Measurements from ENCODE around the gene C1QTNF5.

C1QTNF5 gene

DNA sequence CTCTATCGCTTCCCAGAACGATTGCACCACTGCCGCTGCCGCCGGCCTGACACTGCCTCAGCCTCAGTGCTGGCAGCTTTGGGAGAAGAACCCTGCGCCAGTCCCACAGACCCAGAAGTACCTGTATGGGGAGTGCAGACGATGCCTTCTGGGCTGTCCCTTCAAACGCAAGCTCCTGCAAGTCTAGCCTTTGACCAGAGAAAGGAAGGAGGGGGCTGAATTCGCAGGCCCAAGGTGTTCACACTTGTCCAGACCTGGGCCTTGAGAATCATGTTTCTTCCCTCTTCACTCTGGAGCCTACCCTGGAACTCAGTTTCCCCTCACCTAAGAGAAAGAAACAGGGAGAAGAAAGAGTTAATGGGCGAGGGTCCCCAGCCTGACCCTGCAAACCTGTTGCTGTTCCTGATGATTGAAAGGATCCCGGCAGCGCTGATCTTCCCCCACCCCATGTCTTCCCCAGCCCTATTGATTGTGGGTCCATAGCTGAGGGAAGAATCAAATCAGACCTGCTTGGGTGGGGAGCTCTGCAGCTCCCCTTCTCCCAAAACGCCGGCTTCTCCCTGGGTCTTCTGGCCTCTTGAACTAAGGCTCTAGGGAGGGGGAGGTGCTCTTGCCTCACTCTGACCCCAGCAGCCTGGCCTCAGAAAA, 23.0 kb downstream of the C1QTNF5 start:
- DNase-seq (ENCODE audit: low spot score) = no peak

DNA sequence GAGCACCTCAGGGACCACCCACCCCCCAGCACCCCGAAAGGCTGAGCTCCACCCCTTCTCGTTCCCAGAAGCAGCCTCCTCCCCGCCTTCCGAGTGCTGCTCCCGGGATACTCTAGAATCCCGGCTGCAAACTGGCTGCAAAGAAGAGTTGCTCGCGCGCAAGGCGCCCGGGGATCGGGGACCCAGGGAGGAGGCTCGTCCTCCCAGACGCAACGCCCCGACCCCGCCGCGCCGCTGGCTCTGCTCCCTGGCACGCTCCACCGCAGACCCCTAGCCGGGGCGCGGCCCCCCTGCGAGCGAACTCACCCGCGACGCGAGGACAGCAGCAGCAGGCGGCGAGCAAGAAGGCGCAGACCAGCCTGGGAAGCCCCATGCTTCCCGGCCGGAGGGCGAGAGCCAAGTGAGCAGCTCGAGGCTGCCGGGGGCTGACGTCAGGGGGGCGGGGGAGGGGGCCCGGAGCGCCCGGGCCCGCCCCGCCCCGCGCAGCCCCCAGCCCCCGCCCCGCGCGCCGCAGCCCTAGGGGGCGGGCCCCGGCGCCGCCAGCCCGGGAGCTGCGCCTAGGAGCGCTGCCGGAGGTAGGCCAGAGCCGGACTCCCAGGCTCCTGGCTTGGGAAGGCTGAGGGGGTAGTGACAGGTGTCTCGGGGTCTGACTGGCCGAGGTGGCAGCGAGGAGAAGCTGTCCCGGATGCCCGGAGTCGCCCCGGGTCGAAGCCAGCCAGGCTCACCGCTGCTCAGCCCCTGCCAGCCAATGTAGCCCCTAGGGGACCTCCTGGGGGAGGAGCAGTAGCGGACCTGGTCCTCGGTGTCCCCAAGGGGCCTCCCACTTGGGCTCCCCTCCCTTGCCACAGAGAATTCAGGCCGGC, 23.7 kb downstream of the C1QTNF5 start, which contains the start of gene MCAM:
Gene MCAM, minus strand, starts transcription at position 402 of the 863 bp plus-strand sequence. Its CDS starts 29 bp downstream, at position 373.
- DNase-seq (ENCODE audit: low spot score) = no peak

DNA sequence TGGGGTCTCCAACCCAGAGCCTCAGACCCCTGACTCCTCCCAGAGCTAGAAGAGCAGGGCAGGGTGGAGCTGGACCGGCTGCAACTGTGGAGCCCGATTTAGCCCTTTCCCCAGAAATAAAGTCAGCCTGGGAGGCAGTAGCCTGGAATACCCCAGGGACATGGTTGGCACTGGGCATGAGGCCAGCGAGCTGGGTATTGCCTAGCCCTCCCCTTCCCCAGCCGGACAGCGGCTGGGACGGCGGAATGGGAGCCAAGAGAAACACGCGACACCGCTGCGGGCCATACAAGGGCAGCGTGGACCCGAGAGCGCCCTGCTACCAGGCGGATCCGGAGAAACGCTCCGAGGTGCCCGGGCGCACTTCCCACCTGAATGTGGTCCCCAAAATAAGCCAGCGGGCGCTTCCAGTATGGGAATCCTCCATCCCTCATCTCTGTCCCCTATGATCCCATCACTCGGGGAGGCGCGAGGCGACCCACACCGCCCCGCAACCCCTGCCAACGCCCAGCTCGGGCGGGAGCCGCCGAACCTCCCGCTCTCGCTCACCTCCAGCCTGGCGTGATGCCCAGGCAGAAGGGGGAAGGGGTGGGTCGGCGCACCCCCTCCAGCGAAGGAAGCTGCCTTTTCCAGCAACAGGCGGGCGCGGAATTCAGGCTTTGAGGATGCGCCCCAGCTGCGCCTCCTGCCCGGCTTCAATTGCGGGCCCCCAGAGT, 24.5 kb downstream of the C1QTNF5 start:
- DNase-seq (ENCODE audit: low spot score) = peak; percentile 80

DNA sequence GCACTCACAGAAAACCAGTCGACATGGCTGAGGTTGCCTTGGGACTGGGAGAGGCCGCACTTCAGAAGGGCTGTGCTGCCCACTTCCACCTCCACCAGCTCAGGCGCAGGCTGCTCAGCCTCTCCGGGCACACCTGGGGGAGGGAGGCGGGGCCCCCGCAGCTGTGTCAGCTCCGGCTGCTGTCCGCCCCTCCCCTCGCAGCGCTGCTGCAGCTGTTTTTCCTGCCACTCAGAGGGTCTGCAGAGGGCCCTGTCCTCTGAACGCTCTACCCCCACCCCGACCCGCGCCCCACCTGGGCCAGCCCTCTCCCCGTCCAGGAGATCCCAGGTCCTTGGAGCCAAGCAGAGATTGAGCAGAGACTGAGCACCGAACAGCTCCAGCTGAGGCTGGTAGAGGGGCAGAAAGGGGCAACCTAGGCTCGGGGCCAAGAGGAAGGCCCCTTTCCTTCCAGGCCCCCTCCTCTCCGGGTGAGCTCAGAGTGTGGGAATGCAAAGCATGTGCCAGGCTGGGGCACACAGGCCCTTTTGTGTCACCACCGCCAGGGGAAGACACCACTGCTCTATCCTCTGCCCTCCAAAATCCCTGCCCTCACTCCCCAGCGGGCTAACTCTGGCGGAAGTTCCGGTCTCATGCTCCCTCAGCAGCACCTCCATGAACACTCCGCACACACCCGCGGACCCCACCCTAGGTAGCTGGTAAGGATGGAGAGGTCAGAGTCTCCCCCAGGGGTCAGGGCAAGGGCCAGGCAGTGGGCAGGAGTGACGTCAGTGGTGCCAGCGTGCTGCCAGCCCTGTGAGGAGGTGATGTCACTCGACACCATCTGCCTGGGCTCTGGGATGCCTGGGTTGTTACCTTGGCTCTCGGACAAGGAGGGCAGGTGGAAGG, 25.3 kb downstream of the C1QTNF5 start:
- DNase-seq (ENCODE audit: low spot score) = peak; percentile 61

DNA sequence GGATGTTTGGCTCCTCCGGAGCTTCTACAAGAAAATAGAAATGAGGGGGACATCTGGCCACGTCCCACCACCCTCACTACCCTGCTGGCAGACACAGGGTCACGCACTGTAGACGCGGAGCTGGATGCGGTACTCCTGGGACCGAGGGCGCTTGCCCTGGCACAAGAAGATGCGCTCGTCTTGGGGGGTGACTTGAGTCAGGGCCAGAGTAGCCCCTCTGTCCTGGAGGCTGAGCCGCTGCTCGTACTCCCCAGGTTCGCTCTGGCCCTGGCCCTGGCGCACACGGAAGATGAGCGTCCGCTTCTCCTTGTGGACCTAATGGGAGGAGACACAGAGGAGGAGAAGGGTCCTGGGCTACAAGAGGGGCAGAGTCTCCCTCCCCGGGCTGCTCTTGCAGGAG, 26.0 kb downstream of the C1QTNF5 start:
- no peak for DNase-seq (ENCODE audit: low spot score)

DNA sequence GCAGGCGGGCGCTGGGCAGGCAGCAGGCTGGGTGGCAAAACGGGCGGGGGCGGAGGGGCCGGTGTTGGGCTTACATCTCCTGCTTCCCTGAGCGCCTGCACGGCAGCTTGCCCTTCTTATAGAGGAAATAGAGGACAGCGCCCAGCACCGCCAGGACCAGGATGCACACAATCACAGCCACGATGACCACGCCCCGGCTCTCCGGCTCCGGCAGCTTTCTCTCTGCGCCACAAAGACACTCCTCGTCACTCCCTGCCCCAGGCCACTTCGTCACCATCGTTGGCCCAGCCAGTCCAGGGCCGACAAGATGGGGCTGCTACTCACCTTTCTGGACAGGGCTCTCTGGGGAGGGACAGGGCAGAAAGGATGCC, 30.0 kb downstream of the C1QTNF5 start:
- no peak for DNase-seq (ENCODE audit: low spot score)

DNA sequence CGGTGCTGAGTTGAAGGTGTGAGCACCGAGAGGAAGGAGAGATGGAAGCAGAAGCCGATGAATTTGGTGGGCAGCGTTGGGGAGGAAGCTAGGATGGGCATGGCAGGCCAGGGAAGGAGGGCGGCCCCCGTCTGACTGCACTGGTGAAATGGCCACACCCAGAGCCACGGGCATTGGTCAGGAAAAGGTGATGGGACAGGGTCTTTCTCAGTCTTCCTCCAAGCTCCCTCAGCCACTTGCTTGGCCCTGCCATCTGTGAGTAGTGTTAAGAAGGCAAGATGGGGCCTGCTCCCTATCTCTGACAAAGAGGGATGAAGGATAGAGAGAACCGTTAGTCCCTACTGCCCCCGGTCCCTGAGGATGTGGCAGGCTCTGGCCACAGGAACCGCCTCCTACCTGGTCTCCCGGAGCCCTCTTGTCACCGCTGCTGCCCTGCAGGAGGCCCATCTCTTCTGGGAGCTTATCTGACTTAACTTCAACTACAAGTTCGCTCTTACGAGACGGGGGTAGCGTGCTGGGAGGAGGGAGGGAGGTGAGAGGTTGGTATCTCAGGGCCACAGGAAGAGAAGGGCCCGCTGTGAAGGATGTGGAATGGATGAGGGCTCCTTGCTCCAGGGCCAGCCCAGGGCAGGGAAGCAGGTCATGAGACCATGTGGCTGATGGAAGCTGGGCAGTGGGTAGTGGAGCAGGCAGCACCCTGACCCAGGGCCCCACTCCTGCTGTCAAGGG, 30.6 kb downstream of the C1QTNF5 start:
- DNase-seq (ENCODE audit: low spot score) = no peak

DNA sequence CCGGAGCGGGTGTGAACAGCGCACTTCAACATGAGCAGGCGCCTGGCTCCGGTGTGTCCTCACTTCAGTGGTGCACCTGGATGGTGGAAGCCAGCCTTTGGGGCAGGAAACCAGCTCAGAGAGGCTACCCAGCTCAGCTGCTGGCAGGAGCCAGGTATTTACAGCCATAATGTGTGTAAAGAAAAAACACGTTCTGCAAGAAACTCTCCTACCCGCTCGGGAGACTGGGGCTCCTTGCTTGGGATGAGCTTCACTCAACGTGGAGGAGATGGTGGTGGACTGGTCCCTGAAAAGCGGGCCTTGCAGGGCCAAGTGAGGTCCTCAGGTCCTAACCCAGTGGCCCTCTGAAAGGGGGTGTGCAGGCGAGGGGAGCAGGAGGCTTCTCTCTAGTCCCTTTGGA, 31.3 kb downstream of the C1QTNF5 start:
- DNase-seq (ENCODE audit: low spot score) = no peak

DNA sequence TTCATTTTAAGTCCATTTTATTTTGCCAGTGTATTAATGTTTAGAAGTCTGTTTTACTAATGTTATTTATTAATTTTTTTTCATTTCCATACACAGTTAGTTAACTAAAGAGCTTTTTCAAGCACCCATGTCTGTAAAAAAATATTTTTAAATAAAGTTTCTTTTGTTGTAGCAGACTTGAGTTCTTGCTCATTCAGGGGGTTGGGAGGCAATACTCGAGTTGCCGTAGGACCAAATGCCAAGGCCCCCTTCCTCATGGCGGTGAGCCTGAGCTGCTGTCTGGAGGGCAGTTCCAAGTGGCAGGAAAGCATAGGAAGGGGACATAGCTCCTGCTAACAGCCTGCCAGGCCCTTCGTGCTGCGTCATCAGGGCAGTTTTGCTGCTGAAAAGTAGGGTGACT, 32.7 kb downstream of the C1QTNF5 start:
- DNase-seq (ENCODE audit: low spot score) = no peak

DNA sequence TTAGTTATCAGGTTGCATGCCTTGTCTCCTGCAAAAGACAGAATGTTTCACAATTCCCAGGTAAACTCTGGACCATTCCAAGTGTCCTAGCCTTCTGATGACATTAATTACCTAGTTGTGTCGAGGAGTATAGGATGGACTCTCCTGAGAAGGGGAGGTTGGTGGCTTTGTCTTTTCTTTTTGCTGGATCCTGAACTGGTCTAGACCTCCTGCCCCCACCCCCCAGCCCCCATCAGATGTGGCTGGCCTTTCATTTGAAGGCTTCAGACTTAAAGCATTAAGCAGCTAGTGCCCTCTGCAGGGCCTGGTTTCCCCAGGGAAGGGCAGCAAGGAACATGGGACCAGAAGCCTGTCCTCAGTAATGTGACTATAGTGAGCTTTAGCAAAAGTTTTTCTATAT, 33.5 kb downstream of the C1QTNF5 start:
- no peak for DNase-seq (ENCODE audit: low spot score)

DNA sequence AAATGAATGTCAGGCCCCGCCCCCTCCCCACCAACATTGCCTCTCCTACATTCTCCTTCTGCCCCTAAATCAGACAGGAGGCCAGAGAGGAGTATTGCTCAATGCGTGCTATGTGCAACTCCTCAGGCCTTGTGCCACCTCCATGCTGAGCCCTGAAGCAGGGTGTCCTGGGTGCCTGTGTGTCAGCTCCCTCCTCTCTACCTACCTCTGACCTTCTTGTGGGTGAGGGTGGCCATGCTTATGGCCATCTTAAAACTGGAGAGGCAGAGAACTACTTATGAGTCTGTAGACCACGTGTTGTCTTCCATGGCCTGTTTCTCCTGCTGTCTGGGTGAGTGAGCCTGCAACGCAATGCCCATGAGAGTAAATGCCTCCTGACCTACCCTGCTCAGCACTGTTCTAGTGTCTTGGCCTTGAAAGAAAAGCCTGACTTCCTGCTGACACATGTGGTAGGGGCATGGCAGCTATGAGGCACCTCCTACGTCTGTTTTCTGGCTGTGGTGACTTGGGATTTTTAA, 34.3 kb downstream of the C1QTNF5 start:
- no peak for DNase-seq (ENCODE audit: low spot score)

DNA sequence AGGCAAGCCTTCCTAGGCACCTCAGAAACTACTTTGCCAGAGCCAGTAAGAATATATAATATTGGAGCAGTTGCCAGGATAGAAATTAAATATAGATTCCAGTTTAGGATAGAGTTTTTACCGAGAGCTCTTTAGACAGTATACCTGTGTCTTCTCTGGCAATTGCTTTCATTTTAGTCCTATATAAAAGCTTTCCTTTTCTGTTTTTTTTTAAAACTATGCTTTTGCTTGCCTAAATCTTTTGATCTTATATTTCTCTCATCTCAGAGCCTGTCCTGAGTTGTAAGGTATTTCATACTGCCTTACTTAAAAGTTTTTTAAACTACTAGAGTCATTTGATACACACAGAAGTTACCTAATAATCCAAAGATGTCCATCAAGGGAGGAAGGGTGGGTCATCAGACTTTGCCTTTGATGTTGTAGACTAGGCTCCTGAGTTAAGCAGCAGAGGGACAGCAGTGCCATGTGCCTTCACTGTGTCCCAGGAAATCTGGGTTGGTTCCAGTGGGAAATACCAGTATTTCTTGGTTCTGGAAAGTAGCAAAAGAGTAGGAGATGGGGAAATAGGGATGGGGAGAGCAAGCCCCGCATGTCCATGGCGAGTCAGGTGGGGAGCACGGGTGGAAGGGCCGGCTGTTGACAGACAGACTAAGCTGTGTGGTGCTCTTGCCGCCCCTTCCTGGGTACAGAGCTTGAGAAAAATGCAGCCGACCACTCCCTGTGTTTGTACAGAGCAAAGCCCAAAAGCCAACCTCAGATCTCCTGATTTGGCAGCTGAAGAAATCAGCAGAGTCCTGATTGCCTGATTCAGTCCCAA, 34.9 kb downstream of the C1QTNF5 start:
- no peak for DNase-seq (ENCODE audit: low spot score)

DNA sequence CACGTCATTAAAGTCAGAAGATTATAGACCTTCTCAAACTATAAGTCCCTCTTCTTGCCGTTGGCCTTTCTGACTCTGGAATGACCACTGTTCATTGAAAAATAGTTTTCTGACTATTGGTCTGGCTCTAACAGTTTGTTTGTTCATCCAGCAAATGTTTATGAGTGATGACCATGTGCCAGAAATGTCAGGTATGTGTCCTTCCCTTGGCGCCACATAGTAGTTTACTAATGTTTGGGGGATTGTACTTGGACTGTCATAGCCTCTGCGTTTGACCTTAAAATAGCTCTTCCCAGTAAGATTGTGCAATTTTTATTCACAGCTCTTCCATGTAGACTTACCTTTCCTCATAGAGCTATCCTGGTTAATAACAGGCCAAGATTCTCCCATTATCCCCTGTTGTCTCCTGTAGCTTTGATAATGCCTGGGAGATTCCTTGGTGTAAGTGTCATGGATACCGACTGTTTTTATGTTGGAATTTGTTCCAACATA, 37.4 kb downstream of the C1QTNF5 start:
- no peak for DNase-seq (ENCODE audit: low spot score)

DNA sequence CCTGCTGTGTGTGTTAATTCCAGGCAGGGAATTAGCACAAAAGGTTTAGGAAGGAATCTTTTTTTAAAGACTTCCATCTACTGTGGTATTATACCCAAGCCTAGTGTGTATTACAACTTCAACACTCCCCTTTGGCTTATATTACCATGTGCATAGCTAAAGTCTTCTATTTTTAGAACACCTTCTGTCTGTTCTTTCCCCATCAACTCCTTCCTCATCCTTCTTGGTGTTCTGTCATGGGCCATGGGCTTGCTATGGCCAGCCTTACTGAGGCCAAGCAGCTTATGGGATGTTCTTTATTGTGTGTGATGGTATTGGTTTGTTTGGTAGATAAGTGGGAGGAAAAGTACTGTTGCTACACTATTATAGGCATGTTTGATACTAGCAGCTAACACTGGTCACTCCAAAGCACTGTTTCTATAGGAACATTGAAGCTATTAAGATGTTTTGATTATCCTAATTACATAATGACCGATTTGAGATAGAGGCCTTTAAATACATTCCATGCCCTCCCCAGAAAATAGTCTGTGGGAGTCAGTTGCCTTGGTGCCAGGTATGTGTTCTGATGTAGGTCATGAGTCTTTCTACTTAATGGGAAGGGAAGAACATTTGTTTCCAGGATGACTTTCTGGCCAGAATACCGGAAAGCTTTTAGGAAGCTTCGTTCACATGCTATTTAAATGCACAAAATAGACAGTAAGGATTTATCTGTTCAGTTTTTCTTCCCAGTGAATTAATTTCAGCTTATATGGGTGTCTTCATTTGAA, 40.3 kb downstream of the C1QTNF5 start:
- DNase-seq (ENCODE audit: low spot score) = no peak

DNA sequence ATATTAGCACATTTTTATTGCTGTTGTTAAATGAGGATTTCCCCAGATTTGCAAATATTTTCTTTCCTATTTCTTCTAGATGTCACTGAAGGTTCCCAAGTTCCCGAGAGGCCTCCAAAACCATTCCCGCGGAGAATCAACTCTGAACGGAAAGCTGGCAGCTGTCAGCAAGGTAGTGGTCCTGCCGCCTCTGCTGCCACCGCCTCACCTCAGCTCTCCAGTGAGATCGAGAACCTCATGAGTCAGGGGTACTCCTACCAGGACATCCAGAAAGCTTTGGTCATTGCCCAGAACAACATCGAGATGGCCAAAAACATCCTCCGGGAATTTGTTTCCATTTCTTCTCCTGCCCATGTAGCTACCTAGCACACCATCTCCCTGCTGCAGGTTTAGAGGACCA, 41.3 kb downstream of the C1QTNF5 start:
- DNase-seq (ENCODE audit: low spot score) = no peak

DNA sequence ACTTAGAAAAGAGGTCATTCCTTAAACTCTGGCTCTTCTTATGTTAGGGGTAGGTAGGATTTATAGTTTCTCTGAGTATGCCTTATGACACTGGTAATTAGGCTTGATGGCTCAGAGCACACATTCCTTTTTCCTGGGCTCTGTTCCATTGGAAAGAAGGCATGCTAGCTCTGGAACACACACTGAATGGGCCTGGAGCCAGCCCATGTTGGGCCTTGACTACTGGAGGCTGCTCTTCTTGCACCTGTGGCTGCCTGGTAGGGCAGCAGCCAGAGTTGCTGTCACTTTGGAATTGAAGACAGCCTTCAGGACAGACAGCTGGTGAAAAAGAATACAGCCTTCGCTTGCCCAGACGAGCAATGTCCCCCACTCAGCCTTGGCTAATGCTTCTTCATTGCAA, 42.0 kb downstream of the C1QTNF5 start:
- no peak for DNase-seq (ENCODE audit: low spot score)

DNA sequence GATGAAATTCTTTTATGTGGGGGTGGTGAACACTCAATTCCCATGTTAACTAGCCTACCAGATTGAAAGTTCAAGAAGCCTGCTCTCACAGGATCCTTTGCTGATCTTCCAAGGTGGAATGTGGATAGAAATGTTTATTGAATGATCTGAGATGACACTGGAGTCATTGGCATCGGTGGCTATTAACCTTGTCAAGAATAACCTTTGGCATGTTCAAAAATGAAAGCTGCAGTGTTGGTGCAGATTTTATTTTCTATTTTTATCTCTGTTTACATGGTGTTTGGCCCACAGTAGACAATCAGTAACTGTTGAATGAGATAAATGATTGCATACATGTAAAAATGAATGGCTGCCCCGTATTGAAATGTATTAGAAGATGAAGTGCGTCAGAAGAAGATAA, 42.7 kb downstream of the C1QTNF5 start:
- no peak for DNase-seq (ENCODE audit: low spot score)

DNA sequence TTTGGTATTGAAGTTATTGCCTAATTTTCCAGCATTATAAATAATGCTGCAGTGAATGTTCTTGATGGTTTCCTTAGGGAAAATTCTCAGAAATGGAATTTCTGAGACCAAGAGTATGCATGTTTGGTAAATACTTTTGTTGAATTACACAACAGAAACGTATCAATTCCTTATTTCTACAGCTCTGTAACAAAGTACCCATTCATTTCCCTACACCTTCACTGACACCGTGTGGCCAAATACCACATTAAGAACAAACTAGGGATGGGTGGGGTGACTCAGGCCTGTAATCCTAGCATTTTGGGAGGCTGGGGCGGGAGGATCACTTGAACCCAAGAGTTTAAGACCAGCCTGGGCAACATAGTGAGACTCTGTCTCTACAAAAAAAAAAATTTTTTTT, 45.5 kb downstream of the C1QTNF5 start:
- no peak for DNase-seq (ENCODE audit: low spot score)

DNA sequence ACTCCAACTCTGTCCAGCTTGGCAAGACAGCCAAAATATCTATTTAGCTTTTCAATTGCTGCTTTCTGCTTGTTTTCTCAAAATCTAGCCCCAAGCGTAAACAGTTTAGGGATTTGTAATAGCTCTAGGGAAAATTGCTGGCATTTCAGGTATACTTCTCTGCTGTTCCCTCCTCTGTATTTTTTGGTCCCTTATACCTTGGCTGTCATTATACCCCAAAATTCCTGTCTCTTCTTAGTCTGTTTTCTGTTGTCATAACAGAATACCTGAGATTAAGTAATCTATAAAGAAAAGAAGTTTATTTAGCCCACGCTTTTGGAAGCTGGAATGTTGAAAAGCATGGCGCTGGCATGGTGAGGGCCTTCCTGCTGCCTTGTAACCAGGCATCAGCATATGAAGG, 47.2 kb downstream of the C1QTNF5 start:
- DNase-seq (ENCODE audit: low spot score) = no peak
